Stomach (tissue), 4 donors: ENCODE measurements around the gene NFYA.

Experiments
- EP300 ChIP-seq: sonication (generic); formaldehyde crosslinking; IDR thresholded peaks from one replicate; pipeline ENCODE4 v1.6.1; 2017; ENCODE audit warnings: antibody characterized with exemption
- POLR2A ChIP-seq, 4 donors: fragments of 450-650 bp; IDR thresholded peaks; one replicate each; pipeline ENCODE4 v1.6.1; 2016; ENCODE audit warnings: antibody characterized with exemption in 4 of 4, control low read depth in 2 of 4, mild to moderate bottlenecking in 1 of 4, moderate library complexity in 1 of 4
- POLR2AphosphoS5 ChIP-seq, 3 donors: sonication (generic); formaldehyde crosslinking; IDR thresholded peaks; one replicate each; pipeline ENCODE4 v1.6.1; 2016; ENCODE audit warnings: antibody characterized with exemption in 3 of 3
- TF ChIP-seq, protein P1 (sequence below), 7 experiments: fragments of 450-650 bp in 4 of 7; fragments of 200-600 bp in 3 of 7; sonication (generic) in 3 of 7; IDR thresholded peaks; one replicate each; pipeline ENCODE4 v1.5.1; 2016 to 2019; ENCODE audit warnings: antibody characterized with exemption in 7 of 7, control low read depth in 2 of 7, mild to moderate bottlenecking in 1 of 7

DNA sequence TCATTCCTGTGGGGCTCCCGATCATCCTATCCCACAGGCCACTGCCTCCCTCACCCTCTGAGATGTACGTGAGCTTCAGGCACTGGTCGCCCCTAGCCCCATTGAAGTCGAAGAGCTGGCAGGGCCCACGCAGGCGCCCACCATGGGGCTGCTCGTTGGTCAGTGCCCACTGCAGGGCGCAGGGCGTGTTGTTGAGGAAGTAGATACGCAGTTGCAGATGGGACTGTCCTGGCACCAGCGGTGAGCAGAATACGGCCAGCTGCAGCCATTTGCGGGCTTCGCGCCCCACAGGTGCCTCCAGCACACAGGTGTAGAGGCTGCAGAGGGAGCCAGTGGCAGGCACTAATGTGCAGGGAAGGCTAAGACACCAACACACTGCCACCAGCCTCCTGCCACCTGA, 39.9 kb upstream of the NFYA start:
- TF ChIP-seq, protein P1, sequence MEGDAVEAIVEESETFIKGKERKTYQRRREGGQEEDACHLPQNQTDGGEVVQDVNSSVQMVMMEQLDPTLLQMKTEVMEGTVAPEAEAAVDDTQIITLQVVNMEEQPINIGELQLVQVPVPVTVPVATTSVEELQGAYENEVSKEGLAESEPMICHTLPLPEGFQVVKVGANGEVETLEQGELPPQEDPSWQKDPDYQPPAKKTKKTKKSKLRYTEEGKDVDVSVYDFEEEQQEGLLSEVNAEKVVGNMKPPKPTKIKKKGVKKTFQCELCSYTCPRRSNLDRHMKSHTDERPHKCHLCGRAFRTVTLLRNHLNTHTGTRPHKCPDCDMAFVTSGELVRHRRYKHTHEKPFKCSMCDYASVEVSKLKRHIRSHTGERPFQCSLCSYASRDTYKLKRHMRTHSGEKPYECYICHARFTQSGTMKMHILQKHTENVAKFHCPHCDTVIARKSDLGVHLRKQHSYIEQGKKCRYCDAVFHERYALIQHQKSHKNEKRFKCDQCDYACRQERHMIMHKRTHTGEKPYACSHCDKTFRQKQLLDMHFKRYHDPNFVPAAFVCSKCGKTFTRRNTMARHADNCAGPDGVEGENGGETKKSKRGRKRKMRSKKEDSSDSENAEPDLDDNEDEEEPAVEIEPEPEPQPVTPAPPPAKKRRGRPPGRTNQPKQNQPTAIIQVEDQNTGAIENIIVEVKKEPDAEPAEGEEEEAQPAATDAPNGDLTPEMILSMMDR (IDR thresholded peaks at IDR 0.05), result no peak
- TF ChIP-seq EP300 (no peak), POLR2A (IDR thresholded peaks at IDR 0.05) (no peak), POLR2AphosphoS5 (IDR thresholded peaks at IDR 0.05) (no peak)
